Transverse colon (tissue), 4 donors: ENCODE data around the gene BMX.

Experiments
- EP300 ChIP-seq: sonication (generic); formaldehyde crosslinking; IDR thresholded peaks from one replicate; pipeline ENCODE4 v1.6.1; 2017; ENCODE audit warnings: antibody characterized with exemption, low read depth
- POLR2A ChIP-seq: fragments of 450-650 bp; IDR thresholded peaks from one replicate; pipeline ENCODE4 v1.6.1; 2016; ENCODE audit warnings: antibody characterized with exemption, mild to moderate bottlenecking, moderate library complexity
- POLR2AphosphoS5 ChIP-seq, 3 donors: sonication (generic); formaldehyde crosslinking; IDR thresholded peaks; one replicate each; pipeline ENCODE4 v1.6.1; 2016; ENCODE audit warnings: antibody characterized with exemption in 3 of 3
- TF ChIP-seq, protein P1 (sequence below), 5 experiments: fragments of 200-600 bp in 3 of 5; fragments of 450-650 bp in 2 of 5; sonication (generic) in 3 of 5; IDR thresholded peaks; 1 replicate in 2 of 5; 2 replicates in 3 of 5; pipeline ENCODE4 v1.5.1; 2016 to 2017; ENCODE audit warnings: antibody characterized with exemption in 5 of 5, inconsistent platforms in 3 of 5, mild to moderate bottlenecking in 2 of 5, moderate library complexity in 1 of 5

DNA sequence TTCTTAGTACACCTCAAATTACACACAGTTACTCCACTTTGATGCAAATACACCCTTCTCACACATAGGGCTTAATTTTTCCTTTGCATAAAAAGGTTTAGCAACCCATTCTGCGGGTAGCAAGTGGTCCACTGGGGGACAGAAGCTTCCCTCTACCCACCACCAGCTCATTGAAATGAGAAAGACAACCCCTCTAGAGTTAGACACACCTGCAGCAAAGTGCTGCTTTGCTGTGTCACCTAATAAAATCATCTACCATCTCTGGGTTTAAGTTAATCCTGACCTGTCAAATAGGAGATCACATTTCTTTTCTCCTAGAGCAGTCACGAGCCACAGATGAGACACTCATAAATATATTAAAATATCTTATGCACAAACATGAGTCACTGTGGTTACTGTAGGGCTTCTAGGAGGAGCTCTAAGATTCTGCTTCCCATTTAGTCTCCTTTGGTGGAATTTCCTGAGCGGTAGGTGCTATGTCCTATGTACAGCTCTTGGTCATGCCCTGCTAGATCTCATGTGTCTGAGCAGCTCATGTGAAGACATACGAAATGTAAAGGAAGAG is 11.9 kb downstream of the BMX start:
- TF ChIP-seq POLR2A (no peak), EP300 (no peak), POLR2AphosphoS5 (IDR thresholded peaks at IDR 0.05) (no peak)
- TF ChIP-seq, protein P1, sequence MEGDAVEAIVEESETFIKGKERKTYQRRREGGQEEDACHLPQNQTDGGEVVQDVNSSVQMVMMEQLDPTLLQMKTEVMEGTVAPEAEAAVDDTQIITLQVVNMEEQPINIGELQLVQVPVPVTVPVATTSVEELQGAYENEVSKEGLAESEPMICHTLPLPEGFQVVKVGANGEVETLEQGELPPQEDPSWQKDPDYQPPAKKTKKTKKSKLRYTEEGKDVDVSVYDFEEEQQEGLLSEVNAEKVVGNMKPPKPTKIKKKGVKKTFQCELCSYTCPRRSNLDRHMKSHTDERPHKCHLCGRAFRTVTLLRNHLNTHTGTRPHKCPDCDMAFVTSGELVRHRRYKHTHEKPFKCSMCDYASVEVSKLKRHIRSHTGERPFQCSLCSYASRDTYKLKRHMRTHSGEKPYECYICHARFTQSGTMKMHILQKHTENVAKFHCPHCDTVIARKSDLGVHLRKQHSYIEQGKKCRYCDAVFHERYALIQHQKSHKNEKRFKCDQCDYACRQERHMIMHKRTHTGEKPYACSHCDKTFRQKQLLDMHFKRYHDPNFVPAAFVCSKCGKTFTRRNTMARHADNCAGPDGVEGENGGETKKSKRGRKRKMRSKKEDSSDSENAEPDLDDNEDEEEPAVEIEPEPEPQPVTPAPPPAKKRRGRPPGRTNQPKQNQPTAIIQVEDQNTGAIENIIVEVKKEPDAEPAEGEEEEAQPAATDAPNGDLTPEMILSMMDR (IDR thresholded peaks at IDR 0.05): no peak
